Liver (tissue), 9 donors: ENCODE measurements around the gene RPL31. TPM values are rescaled to one million over a fixed set of nuclear protein-coding genes. Genes with fewer than 3 reads are reported as not detected.

ENCODE experiments used
- DNase-seq: peaks from one replicate; pipeline ENCODE4 v3.0.0-alpha.2; 2017; ENCODE audit warnings: low spot score
- H3K27ac ChIP-seq, 2 donors: one replicate each; pipeline ENCODE4 v1.7.0; 2013; ENCODE audit warnings: inconsistent platforms in 2 of 2, low read length in 2 of 2, control low read depth in 1 of 2, low read depth in 1 of 2, mild to moderate bottlenecking in 1 of 2
- H3K27me3 ChIP-seq, 4 donors: one replicate each; pipeline versions ENCODE4 v1.6.1 to v1.7.0; 2013; ENCODE audit warnings: low read length in 3 of 4, inconsistent platforms in 1 of 4, mild to moderate bottlenecking in 1 of 4, moderate library complexity in 1 of 4; ENCODE audit not compliant: control insufficient read depth in 4 of 4, insufficient read depth in 4 of 4
- H3K36me3 ChIP-seq, 4 donors: one replicate each; pipeline versions ENCODE4 v1.6.1 to v1.7.0; 2013; ENCODE audit warnings: low read length in 3 of 4, mild to moderate bottlenecking in 3 of 4, low read depth in 1 of 4, moderate library complexity in 1 of 4; ENCODE audit not compliant: control insufficient read depth in 4 of 4, insufficient read depth in 3 of 4
- H3K4me1 ChIP-seq, 4 donors: one replicate each; pipeline versions ENCODE4 v1.6.1 to v1.7.0; 2013; ENCODE audit warnings: low read length in 3 of 4, mild to moderate bottlenecking in 3 of 4, moderate library complexity in 1 of 4; ENCODE audit not compliant: control insufficient read depth in 4 of 4, insufficient read depth in 4 of 4
- H3K4me3 ChIP-seq, 3 donors: one replicate each; pipeline versions ENCODE4 v1.6.1 to v1.7.0; 2013; ENCODE audit warnings: low read length in 3 of 3, control low read depth in 1 of 3, low read depth in 1 of 3, mild to moderate bottlenecking in 1 of 3
- H3K9ac ChIP-seq, 2 donors: one replicate each; pipeline ENCODE4 v1.7.0; 2013; ENCODE audit warnings: low read length in 2 of 2, mild to moderate bottlenecking in 2 of 2, moderate library complexity in 2 of 2, control low read depth in 1 of 2, low read depth in 1 of 2
- H3K9me3 ChIP-seq, 4 donors: one replicate each; pipeline versions ENCODE4 v1.6.1 to v1.7.0; 2013; ENCODE audit warnings: low read length in 3 of 4; ENCODE audit not compliant: control insufficient read depth in 4 of 4
- EGR1 ChIP-seq, 2 donors: IDR thresholded peaks; 2 replicates each; pipeline ENCODE4 v1.6.1; 2016 to 2018; ENCODE audit warnings: antibody characterized with exemption in 2 of 2, low read depth in 2 of 2
- FOXA1 ChIP-seq: IDR thresholded peaks from 2 replicates; pipeline ENCODE4 v1.6.1; 2016; ENCODE audit warnings: antibody characterized with exemption
- FOXA2 ChIP-seq: IDR thresholded peaks from 2 replicates; pipeline ENCODE4 v1.6.1; 2016; ENCODE audit warnings: antibody characterized with exemption
- GABPA ChIP-seq, 2 donors: IDR thresholded peaks in 1 of 2; conservative IDR thresholded peaks in 1 of 2; 2 replicates each; pipeline ENCODE4 v1.6.1; 2016; ENCODE audit warnings: antibody characterized with exemption in 2 of 2, mild to moderate bottlenecking in 1 of 2, moderate library complexity in 1 of 2
- HNF4A ChIP-seq, 2 donors: conservative IDR thresholded peaks; 2 replicates each; pipeline ENCODE4 v1.6.1; 2016; ENCODE audit warnings: antibody characterized with exemption in 2 of 2, mild to moderate bottlenecking in 2 of 2
- HNF4G ChIP-seq: IDR thresholded peaks from 2 replicates; pipeline ENCODE4 v1.6.1; 2016; ENCODE audit warnings: antibody characterized with exemption
- JUND ChIP-seq, 2 donors: IDR thresholded peaks; 2 replicates each; pipeline ENCODE4 v1.6.1; 2016; ENCODE audit warnings: antibody characterized with exemption in 2 of 2
- NR2F2 ChIP-seq: IDR thresholded peaks from 2 replicates; pipeline ENCODE4 v1.6.1; 2016; ENCODE audit warnings: antibody characterized with exemption
- RAD21 ChIP-seq, 2 donors: IDR thresholded peaks; 2 replicates each; pipeline ENCODE4 v1.6.1; 2016; ENCODE audit warnings: antibody characterized with exemption in 2 of 2, mild to moderate bottlenecking in 2 of 2
- RXRA ChIP-seq, 2 donors: IDR thresholded peaks; 2 replicates each; pipeline ENCODE4 v1.6.1; 2017 to 2018; ENCODE audit warnings: antibody characterized with exemption in 2 of 2, mild to moderate bottlenecking in 1 of 2
- SP1 ChIP-seq: IDR thresholded peaks from 2 replicates; pipeline ENCODE4 v1.6.1; 2018; ENCODE audit warnings: antibody characterized with exemption, mild to moderate bottlenecking
- TAF1 ChIP-seq: conservative IDR thresholded peaks from 2 replicates; pipeline ENCODE4 v1.6.1; 2016; ENCODE audit warnings: antibody characterized with exemption, mild to moderate bottlenecking
- YY1 ChIP-seq: IDR thresholded peaks from 2 replicates; pipeline ENCODE4 v1.6.1; 2016; ENCODE audit warnings: antibody characterized with exemption, mild to moderate bottlenecking
- WGBS: extraction: QIAGEN DNeasy Blood & Tissue Kit; methylation state at CpG from one replicate; pipeline ENCODE4 v1.1.7; 2013; 5-methylcytosine and 5-hydroxymethylcytosine counted together
- polyA plus RNA-seq, 2 donors: library from polyadenylated mRNA; stranded (reverse) in 1 of 2; unstranded in 1 of 2; fragments of 200-250 nt in 1 of 2; fragments of >200 nt in 1 of 2; fragmentation: Nextera tagmentation in 1 of 2; extraction: Ambion mirVana in 1 of 2; gene quantifications; one replicate each; pipeline versions ENCODE4 v1.2.1 to v1.2.3, GENCODE V29; 2013 to 2015
- total RNA-seq, 2 donors: library from RNA; depleted of rRNA; stranded (reverse); fragments of >200 nt; gene quantifications; one replicate each; pipeline ENCODE4 v1.2.3, GENCODE V29; 2014
- TF ChIP-seq, protein P1 (sequence below): IDR thresholded peaks from 2 replicates; pipeline ENCODE4 v1.6.1; 2016; ENCODE audit warnings: antibody characterized with exemption
- TF ChIP-seq, protein P2 (sequence below): IDR thresholded peaks from 2 replicates; pipeline ENCODE4 v1.6.1; 2016; ENCODE audit warnings: antibody characterized with exemption
- TF ChIP-seq, protein P3 (sequence below): fragments of 150-350 bp; IDR thresholded peaks from 2 replicates; pipeline ENCODE4 v1.5.1; 2017; ENCODE audit warnings: improper control_type of control experiment, low read depth, low read length; ENCODE audit not compliant: missing input control
- TF ChIP-seq, protein P4 (sequence below): IDR thresholded peaks from 2 replicates; pipeline ENCODE4 v1.6.1; 2016; ENCODE audit warnings: antibody characterized with exemption
- TF ChIP-seq, protein P5 (sequence below): IDR thresholded peaks from 2 replicates; pipeline ENCODE4 v1.6.1; 2016; ENCODE audit warnings: antibody characterized with exemption, mild to moderate bottlenecking
- donor health status: healthy.
- donor health status: healthy.
- donor health status: healthy.
- donor health status: healthy.
- donor health status: healthy.

Gene RPL31
- total and polyA plus RNA-seq, 4 donors = 220 to 1,995 (median 581) TPM

DNA sequence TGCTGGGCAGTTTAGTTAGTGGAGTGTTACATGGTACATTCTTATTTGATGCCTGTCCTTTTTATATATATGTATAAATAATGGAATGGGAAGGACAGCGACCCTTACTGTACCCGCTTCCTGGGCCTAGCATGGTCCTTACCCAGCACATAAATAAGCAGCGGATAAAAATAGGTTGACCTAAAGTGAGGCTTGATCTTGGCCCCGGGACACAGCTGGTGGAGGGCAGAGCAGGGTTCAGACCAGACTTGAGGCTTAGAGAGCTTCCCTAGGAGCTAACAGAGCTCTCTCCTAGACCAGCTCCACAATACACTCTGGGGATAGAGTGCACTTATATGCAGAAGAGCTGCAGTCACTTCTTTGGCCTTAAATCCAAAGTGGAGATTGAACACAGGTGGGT lies 46.9 kb upstream of the RPL31 start (continued):
- TF ChIP-seq, protein P1, sequence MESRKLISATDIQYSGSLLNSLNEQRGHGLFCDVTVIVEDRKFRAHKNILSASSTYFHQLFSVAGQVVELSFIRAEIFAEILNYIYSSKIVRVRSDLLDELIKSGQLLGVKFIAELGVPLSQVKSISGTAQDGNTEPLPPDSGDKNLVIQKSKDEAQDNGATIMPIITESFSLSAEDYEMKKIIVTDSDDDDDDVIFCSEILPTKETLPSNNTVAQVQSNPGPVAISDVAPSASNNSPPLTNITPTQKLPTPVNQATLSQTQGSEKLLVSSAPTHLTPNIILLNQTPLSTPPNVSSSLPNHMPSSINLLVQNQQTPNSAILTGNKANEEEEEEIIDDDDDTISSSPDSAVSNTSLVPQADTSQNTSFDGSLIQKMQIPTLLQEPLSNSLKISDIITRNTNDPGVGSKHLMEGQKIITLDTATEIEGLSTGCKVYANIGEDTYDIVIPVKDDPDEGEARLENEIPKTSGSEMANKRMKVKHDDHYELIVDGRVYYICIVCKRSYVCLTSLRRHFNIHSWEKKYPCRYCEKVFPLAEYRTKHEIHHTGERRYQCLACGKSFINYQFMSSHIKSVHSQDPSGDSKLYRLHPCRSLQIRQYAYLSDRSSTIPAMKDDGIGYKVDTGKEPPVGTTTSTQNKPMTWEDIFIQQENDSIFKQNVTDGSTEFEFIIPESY = no peak
- TF ChIP-seq SP1 = no peak

DNA sequence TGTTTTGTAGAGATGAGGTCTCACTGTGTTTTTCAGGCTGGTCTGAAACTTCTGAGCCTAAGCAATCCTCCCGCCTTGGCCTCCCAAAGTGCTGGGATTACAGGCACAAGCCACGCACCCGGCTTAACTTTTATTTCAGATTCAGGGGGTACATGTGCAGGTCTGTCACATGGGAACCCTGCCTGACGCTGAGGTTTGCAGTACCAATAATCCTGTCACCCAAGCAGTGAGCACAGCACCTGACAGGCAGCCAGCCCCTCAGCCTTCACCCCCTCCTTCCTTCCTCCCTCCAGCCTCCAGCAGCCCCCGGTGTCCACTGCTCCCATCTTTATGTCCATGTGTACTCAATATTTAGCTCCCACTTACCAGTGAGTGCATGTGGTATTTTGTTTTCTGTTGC lies 46.0 kb upstream of the RPL31 start:
- Histone ChIP-seq H3K27me3 (no peaks in the 10 kb centered on the region), H3K4me3 (no peak overlapping the region), H3K9me3 (no peaks in the 10 kb centered on the region), H3K9ac (no peak overlapping the region), H3K4me1 (peaks cover 5 to 17% (median 10%) of the 10 kb centered on the region in 4 donors), H3K36me3 (no peaks in the 10 kb centered on the region), H3K27ac (no peak overlapping the region)
- TF ChIP-seq RAD21 (IDR thresholded peaks at IDR 0.05) (no peak), JUND (IDR thresholded peaks at IDR 0.05) (no peak), GABPA (IDR thresholded peaks at IDR 0.05 in 1 of 2, conservative IDR thresholded peaks at IDR 0.05 in 1 of 2) (no peak), FOXA1 (no peak), FOXA2 (no peak), NR2F2 (no peak), YY1 (no peak), EGR1 (IDR thresholded peaks at IDR 0.05; ENCODE audit: low read depth in 2 of 2) (no peak), TAF1 (no peak), SP1 (no peak), HNF4A (conservative IDR thresholded peaks at IDR 0.05) (no peak), HNF4G (no peak), RXRA (IDR thresholded peaks at IDR 0.05) (no peak)
- TF ChIP-seq, protein P2, sequence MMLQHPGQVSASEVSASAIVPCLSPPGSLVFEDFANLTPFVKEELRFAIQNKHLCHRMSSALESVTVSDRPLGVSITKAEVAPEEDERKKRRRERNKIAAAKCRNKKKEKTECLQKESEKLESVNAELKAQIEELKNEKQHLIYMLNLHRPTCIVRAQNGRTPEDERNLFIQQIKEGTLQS = no peak
- TF ChIP-seq, protein P3, sequence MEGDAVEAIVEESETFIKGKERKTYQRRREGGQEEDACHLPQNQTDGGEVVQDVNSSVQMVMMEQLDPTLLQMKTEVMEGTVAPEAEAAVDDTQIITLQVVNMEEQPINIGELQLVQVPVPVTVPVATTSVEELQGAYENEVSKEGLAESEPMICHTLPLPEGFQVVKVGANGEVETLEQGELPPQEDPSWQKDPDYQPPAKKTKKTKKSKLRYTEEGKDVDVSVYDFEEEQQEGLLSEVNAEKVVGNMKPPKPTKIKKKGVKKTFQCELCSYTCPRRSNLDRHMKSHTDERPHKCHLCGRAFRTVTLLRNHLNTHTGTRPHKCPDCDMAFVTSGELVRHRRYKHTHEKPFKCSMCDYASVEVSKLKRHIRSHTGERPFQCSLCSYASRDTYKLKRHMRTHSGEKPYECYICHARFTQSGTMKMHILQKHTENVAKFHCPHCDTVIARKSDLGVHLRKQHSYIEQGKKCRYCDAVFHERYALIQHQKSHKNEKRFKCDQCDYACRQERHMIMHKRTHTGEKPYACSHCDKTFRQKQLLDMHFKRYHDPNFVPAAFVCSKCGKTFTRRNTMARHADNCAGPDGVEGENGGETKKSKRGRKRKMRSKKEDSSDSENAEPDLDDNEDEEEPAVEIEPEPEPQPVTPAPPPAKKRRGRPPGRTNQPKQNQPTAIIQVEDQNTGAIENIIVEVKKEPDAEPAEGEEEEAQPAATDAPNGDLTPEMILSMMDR = no peak
- TF ChIP-seq, protein P4, sequence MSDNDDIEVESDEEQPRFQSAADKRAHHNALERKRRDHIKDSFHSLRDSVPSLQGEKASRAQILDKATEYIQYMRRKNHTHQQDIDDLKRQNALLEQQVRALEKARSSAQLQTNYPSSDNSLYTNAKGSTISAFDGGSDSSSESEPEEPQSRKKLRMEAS = no peak
- TF ChIP-seq, protein P1 = no peak
- TF ChIP-seq, protein P5, sequence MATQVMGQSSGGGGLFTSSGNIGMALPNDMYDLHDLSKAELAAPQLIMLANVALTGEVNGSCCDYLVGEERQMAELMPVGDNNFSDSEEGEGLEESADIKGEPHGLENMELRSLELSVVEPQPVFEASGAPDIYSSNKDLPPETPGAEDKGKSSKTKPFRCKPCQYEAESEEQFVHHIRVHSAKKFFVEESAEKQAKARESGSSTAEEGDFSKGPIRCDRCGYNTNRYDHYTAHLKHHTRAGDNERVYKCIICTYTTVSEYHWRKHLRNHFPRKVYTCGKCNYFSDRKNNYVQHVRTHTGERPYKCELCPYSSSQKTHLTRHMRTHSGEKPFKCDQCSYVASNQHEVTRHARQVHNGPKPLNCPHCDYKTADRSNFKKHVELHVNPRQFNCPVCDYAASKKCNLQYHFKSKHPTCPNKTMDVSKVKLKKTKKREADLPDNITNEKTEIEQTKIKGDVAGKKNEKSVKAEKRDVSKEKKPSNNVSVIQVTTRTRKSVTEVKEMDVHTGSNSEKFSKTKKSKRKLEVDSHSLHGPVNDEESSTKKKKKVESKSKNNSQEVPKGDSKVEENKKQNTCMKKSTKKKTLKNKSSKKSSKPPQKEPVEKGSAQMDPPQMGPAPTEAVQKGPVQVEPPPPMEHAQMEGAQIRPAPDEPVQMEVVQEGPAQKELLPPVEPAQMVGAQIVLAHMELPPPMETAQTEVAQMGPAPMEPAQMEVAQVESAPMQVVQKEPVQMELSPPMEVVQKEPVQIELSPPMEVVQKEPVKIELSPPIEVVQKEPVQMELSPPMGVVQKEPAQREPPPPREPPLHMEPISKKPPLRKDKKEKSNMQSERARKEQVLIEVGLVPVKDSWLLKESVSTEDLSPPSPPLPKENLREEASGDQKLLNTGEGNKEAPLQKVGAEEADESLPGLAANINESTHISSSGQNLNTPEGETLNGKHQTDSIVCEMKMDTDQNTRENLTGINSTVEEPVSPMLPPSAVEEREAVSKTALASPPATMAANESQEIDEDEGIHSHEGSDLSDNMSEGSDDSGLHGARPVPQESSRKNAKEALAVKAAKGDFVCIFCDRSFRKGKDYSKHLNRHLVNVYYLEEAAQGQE = no peak
- 96% methylated on average over 5 of the region's 5 CpGs for WGBS
- DNase-seq = no peak
